ENCODE data around the gene IREB2. TPM values are rescaled to one million over a fixed set of nuclear protein-coding genes. Genes with fewer than 3 reads are reported as not detected.

The IREB2 gene
- total and polyA plus RNA-seq, 2 donors (not counting 3 experiments of a cell fraction or from before 2014, with no cell fraction given): 12.7 to 51.4 TPM

GRCh38 chr15:78421238-78421965 lies 16.6 kb upstream of the IREB2 start:
- no TSS peak for BruUV-seq (replicated peaks)
- CTCF ChIA-PET: interaction anchor here (0.8 to 10.8 kb wide), 4 partner anchors 13 to 110 kb away, joined by 3 to 367 read pairs (median 6); no protein-coding TSS in a partner anchor
- TF ChIP-seq EZH2 (IDR thresholded peaks at IDR 0.05; ENCODE audit: borderline replicate concordance, low read depth, low read length, severe bottlenecking): no peak
- TF ChIP-seq MAX (IDR thresholded peaks at IDR 0.05; ENCODE audit: insufficient read depth, insufficient read length): no peak
- TF ChIP-seq JUN (IDR thresholded peaks at IDR 0.05; ENCODE audit: borderline replicate concordance, insufficient read depth, insufficient read length, low read depth): no peak
- TF ChIP-seq GATA2 (IDR thresholded peaks at IDR 0.05; ENCODE audit: insufficient read depth, insufficient read length, low read depth, low read length): no peak
- TF ChIP-seq CTCF (IDR thresholded peaks at IDR 0.05; ENCODE audit: extremely low read depth in 1 of 2, insufficient read depth in 1 of 2, low read depth in 1 of 2, low read length in 2 of 2): no peak
- no peak for TF ChIP-seq FOS (IDR thresholded peaks at IDR 0.05; ENCODE audit: borderline replicate concordance, insufficient read depth, low read length)
- TF ChIP-seq POLR2A (IDR thresholded peaks at IDR 0.05; ENCODE audit: low read depth, low read length): no peak
- no peak for TF ChIP-seq POLR2AphosphoS5 (IDR thresholded peaks at IDR 0.05; ENCODE audit: insufficient read depth, low read depth, low read length)
- TF ChIP-seq MYC (IDR thresholded peaks at IDR 0.05; ENCODE audit: low read depth, low read length): no peak
- H2AFZ ChIP-seq (ENCODE audit: low read depth, low read length): no peak overlapping the region
- H4K20me1 ChIP-seq (replicated peaks; ENCODE audit: control insufficient read depth, extremely low read depth, insufficient read depth, low read length): no peaks in the 10 kb centered on the region
- H3K27ac ChIP-seq (ENCODE audit: insufficient read depth, low read depth, low read length): no peak overlapping the region
- no peaks in the 10 kb centered on the region for H3K9me1 ChIP-seq (replicated peaks; ENCODE audit: control insufficient read depth, extremely low read depth, insufficient read depth, low read length)
- FAIRE-seq: no peak
- no peaks in the 10 kb centered on the region for H3K79me2 ChIP-seq (ENCODE audit: control insufficient read depth, insufficient read depth, low read length)
- DNase-seq (ENCODE audit: low read depth, low spot score): no peak
- intact Hi-C loops (cut with micrococcal nuclease): no loop called here
- POLR2A ChIA-PET: no interaction called here
- no peak overlapping the region for H3K4me3 ChIP-seq (replicated peaks in 1 of 3; ENCODE audit: insufficient read depth in 1 of 3, low read depth in 1 of 3, low read length in 3 of 3)
- no peaks in the 10 kb centered on the region for H3K4me1 ChIP-seq (ENCODE audit: control insufficient read depth, extremely low read depth, insufficient read depth, low read length)
- no peaks in the 10 kb centered on the region for H3K9me3 ChIP-seq (replicated peaks; ENCODE audit: control insufficient read depth, insufficient read depth, low read length)
- dilution Hi-C loops (cut with MboI; ENCODE audit: extremely low pct_ligation_motif_present, low sequenced_read_pairs): no loop called here
- no peak overlapping the region for H3K9ac ChIP-seq (replicated peaks; ENCODE audit: extremely low read depth, insufficient read depth, low read length)
- no peaks in the 10 kb centered on the region for H3K36me3 ChIP-seq (ENCODE audit: control insufficient read depth in 2 of 2, extremely low read depth in 1 of 2, insufficient read depth in 2 of 2, low read length in 2 of 2)
- peaks cover 9 to 11% of the 10 kb centered on the region in 2 experiments for H3K27me3 ChIP-seq (ENCODE audit: control insufficient read depth in 2 of 2, insufficient read depth in 2 of 2, low read length in 2 of 2)
- H3K4me2 ChIP-seq (ENCODE audit: insufficient read depth, low read length): no peak overlapping the region

Data from endothelial cell of umbilical vein (primary cell).